GM21737 (cell line): Measurements from ENCODE around the gene KRT4.

ENCODE experiments used
- ATAC-seq: cut with Tn5 transposase; IDR thresholded peaks from one replicate; pipeline ENCODE4 v1.9.1; 2021; ENCODE audit warnings: mild to moderate bottlenecking, moderate library complexity; ENCODE audit not compliant: unreplicated experiment

The KRT4 gene

DNA sequence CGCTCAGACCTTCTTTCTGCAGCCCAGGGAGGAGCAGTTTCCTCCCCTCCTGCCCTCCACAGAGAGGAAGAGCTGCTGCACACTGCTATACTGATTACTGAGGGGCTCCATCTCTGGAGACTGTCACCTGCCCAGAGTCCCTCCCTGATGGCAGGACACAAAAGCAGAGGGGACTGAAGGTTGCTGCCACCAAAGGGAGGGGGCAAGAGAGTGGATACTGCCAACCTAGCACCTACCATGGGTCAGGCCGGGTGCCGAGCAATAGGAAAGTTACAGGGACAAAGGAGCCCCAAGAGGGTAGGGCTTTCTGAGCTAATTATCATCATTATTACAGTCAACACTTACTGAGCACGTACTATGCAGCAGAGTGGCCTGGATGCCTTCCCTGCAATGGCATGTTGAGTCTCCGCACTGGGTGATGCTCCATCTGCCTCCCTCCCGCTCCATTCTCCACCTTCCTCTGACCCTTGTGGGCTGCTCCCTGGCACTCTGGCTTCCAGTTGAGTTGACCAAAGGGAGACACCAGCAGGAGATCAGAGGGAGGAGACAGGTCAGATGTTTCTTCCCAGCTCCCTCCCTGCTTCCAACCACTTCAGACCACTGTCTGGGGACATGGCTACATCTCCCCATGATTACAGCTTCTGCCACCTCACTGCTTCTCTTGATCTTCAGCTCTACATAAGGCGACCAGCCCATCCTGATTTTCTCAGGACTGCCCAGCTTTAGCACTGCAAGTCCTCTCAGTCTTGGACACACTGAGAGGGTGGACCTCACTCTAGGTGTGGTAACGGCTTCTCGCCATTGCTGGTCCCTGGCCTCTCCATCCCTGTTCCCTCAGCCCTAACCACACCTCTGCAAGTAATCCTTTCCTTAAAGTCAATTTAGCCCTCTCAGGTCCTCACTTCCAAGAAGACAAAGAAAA, 22.8 kb upstream of the KRT4 start:
- ATAC-seq: no peak

DNA sequence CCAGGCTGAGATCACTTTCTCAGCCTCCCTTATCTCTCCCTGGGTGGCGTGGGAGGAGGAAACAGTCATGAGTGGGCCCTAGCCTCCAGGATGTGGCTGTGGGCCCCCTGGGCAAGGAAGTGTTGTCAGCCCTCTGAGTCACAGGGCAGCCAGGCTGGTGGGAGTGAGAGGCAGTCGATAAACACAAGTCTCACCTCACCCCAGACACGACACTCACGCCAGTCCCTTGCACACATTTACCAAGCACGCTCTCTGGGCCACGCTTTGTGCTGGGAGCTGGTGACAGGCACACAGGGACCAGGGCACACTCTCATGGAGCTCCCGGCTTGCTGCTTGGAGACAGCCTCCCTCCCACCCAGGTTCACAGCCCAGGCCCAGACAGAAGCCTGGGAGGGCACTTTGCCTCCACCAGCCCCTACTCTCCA, 22.1 kb upstream of the KRT4 start:
- ATAC-seq: no peak

DNA sequence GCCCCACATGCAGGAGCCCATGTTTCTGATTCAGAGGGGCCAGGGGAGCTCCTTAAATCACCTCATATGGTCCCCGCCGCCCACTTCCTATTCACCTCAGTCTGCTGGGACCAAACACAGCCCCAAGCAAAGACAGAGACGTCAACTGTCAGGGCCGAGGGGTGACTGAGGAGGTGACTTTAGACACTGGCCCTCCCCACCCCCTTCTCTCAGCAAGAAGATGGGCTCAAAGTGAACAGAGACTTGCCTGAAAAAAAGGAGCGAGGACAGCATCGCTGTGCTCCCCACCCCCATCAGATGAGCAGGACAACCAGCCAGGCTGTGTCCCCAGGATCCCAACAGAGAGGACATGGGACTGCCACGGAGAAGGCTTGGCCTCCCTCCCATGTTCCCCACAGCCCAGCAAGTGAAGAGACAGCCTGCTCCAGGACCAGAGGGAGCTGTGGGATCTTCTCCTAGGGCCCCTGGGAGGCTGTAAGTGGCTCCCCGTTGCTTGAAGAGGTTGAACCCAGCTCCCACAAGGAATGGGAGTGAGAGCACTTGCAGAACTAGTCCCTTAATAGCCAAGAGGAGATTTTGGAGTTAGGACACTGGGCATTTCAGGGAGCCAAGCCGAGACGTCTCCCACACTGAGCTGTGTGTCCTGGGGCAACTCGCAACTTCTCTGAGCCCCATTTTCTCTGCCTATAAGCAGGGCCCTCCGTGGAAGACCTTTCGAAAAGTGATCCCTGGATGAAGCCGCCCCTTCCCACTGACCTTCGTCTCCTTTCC, 21.5 kb upstream of the KRT4 start:
- no peak for ATAC-seq

DNA sequence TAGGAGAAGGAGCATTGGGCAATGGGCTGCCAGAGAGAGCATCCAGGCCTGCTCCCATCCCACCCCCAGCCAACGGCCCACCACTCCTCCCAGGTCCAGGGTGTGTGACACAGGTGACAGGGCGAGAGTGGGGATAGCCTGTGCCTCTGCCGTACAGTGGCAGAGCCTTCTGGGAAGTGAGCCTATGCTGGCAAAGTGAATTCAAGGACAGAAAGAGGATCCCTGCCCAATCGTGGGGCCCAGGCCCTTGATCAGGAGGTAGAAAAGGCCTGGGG, 20.7 kb upstream of the KRT4 start:
- no peak for ATAC-seq

DNA sequence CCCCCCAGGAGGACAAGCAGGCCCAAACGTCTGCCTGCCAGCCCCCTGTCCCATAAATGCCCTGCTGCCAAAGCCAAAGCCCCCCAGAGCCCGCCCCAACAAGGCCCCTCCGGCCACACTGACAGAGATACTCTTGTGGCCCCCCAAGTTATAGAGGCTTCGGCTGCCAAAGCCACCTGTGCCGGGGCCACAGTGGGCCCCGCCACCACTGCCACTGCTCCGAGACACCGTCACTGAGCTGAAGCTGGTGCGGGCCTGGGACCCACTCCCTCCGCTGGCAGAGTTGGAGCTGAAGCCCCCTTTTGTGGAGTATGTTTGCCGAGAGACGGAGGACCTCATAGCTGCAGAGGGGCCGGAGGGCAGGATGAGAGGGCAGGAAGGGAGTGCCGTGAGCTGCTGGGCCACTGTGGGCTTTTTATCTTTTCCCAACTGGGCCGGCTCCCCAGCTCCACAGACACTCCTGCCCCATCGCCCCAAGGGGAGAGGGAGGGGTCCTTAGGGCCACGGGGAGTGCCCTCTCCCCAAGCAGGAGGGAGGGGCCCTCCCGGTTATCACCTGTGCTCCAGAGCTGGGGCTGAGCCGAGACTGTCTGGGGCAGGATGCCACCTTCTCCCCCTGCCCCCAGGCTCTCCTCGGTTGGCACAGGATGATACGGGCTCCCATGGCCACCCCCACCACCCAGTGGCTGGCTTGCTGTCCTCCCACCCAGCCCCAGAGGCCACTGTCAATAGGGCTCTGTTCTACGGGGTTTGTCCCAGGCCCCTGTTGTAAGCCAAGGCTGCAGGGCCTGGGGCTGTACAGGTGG, 20.2 kb upstream of the KRT4 start, which contains the start of gene KRT79:
Gene KRT79 (minus strand): TSS at position 390 of the 805 bp plus-strand sequence. CDS start 51 bp downstream, at position 339.
- ATAC-seq: no peak

DNA sequence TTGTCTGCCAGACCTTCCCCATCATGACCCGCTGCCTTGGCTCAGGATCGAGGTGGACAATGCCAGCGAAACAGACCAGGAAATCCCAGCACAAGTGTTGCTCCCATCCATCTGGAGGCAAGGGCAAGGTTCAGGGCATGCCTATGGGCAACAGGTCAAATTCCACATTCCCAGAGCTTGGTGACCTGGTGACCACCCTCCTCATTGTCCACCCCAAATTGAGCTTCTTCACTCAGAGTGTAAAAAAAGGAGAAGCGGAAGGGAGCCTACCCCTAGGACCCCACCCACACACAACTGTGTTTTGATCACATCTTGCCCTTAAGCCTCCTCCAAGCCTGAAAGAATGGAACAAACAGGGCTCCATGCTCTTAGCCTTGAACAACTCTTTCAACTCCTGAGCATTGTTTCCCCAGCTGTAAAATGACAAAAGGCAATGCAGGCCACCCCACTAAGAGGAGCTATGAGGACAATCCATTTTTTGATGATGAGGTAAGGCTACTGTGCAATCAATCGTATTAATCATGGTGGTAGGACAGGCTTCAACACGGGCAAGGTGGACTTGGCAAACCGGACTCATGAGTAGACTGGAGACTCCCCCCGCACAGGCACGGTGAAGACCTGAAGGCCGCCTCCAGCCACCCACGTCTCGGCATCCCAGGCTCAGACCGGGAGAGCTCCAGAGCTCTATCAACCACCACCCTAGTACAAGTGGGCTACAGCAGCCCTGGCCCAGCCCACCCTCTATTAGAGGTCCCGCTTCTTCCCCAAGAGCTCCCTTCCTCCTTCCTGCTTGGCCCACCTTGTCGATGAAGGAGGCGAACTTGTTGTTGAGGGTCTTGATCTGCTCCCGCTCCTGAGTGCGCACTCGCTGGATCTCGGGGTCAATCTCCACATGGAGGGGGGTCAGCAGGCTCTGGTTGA, 19.3 kb upstream of the KRT4 start:
- ATAC-seq: no peak

DNA sequence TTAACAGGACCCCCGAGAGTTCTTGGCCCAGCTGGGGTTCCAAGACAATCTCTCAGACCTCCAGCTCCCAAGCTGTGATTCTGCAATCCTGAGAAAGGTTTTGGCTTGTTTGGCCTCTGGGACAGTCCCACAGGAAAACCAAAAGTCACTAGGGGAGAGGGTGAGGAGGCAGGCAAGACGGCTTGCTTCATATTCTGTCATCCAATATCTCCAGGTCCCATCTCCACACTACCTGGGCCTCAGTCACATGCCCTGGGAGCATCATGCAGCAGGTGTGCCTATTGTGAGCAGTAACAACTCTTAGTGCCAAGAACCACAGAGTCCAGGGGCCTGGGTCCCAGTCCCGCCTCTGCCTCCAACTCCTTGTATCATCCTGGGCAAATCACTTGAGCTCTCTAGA, 18.5 kb upstream of the KRT4 start:
- ATAC-seq: no peak

DNA sequence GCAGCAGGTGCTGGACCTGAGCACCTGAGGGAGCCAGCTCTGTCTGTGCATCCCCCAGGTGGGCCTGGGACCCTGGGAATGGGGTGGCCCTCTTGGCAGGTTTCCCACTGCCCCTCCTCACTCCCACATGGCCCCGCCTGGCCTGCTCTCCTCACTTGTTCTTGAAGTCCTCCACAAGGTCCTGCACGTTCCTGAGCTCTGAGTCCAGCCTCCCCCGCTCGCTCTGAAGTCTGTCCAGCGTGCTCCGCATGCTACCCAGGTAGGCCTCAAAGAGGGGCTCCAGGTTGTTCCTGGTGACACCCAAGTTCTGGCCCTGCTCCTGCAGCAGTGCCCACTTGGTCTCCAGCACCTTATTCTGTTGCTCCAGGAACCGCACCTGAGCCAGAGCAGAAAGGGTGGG, 17.3 kb upstream of the KRT4 start:
- no peak for ATAC-seq

DNA sequence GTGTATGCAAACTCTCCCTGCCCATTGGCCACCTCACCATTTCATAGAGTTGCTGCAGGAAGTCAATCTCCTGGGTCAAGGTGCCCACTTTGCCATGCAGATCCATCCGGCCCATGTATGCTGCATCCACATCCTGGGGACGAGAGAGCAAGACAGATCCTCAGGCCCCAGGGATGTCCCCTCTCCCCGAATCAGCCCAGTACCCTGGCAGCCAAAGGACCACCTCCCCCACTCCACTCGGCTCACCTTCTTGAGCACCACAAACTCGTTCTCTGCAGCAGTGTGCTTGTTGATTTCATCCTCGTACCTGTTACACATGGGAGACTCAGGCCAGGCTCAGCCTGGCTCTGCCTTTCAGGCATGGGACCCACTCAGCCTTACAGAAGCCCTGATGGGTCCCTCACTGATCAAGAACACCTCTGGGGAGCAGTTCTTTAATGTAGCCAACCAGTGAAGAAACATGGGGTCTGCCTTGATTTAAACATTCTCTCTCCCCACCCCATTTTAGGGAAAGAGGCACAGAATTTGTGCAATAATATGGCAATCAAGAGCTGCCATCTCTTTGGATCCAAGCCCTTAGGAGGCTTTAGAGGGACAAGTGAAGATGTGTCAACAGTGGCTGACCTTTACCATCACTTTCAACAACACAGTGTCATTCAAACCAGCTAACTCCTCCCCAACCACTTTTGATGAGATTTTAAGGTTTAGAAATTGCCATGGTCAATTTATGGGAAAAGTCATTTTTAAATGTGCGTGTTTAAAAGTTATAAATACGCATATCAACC, 16.3 kb upstream of the KRT4 start:
- no peak for ATAC-seq

DNA sequence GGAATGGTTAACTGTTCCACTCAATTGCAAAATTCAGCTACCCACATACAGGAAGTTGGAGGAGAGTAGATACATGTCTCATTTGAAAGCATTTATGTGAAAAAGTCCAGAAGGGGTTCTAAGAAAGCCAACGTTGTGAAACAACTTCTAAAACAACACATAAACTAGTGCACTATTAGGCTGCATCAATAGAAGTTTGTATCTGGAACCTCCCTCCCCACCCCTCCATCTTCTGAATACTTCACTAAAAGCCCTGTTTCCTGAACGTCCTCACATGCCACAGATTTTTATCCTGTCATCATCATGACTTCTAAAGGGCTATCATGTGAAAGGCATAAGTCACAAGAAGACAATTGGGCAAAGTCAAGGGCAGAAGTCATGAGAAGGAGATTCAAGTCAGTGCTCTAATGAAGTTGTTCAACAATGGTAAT, 14.7 kb upstream of the KRT4 start:
- no peak for ATAC-seq

DNA sequence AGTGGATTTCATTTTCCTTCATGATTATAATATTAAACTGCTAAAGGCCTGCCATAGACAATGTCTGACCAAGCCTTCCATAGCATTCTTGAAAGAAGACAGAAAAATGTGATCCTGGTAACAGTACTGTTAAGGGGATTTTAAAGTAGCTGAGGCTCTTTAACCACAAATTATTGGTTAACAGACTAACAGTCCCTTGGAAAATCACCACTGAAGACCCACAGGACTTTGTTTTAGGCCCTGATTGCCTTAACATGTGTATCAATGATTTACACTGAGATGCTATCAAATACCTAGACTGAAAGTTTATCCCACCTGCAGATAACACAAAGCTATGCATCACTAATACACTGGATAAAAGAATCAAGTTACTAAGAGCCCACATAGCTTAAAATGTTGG, 14.2 kb upstream of the KRT4 start:
- ATAC-seq: no peak

DNA sequence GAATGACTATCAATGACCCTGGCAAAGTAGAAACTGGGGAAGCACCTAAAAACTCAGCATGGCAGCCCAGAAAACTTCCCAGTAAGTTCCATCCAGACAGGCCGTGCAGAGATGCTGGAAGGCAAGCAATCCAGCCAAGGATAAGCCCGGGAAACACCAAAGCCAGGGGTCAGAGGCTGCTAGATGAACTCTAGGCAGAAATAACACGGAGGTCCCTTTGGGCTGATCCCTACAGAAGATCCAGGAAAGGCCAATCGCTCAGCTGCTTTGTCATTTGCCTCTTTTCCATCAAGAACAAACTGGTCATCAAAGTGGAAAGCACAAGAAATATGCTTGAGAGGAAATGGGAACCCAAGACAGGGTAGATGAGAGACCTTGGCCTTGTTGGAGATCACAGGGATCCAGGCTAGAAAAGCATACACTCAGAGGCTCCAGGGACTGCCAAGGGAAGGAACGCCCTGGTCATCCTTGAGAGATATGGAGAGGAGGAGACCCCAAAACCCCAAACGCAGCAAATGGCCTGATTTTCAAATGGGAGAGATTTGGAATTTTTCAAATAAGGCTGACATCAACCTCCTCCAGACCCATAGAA, 13.7 kb upstream of the KRT4 start:
- no peak for ATAC-seq

DNA sequence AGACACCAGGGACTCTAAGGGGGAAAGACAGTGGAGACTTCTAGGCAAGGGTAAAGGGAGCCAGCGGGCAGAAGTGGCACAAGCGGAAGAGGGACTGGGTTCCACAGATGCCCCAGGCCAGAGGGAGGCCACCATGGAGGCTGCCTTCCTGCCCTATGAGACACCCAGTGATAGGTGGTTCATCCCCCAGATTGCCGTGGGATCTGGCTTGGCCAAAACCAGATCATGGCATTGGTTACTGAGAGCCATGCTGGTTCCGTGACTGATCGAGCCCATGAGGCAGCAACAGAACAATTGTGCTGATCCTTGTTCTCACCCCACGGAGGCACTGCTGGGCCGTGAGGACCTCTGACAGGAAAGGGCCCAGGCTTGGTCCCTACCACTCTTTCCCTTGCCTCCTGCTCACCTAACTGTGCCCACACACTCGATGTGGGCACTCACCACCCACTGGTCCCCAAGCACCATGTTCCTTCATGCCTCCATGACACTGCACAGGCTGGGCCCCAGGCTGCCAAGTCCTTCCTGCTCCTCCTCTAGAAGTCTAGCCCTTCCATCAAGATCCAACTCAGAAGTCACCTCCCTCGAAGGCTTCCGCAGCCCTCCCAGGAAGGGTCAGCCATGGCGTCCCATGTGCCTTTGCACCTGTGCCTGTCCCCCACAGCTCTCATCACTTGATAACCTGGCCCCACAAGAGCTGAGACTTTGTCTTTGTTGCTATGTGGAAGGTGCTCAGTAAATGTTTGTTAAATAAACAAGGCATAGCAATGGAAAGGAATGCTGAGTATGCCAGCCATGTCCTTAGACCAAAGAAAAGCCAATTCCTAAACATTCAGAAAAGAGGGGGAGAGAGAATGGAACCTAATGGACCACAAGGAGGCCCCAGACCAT, 12.9 kb upstream of the KRT4 start:
- no peak for ATAC-seq

DNA sequence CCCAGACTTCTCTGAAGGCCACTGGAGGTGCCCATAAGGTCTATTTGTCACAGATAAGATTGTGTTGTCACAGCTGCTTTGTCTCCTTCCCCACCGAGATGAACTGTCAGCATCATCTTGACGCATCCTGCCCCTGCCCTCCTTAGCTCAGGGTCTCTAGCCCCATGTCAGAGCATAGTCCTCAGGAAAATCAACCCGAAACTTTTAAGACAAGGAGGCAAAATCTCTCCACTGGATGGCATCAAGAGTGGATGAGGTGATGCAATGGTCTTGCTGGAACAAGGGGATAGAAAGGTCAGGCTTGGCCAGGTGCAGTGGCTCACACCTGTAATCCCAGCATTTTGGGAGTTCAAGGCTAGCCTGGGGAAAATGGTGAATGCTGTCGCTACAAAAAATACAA, 12.0 kb upstream of the KRT4 start:
- no peak for ATAC-seq

DNA sequence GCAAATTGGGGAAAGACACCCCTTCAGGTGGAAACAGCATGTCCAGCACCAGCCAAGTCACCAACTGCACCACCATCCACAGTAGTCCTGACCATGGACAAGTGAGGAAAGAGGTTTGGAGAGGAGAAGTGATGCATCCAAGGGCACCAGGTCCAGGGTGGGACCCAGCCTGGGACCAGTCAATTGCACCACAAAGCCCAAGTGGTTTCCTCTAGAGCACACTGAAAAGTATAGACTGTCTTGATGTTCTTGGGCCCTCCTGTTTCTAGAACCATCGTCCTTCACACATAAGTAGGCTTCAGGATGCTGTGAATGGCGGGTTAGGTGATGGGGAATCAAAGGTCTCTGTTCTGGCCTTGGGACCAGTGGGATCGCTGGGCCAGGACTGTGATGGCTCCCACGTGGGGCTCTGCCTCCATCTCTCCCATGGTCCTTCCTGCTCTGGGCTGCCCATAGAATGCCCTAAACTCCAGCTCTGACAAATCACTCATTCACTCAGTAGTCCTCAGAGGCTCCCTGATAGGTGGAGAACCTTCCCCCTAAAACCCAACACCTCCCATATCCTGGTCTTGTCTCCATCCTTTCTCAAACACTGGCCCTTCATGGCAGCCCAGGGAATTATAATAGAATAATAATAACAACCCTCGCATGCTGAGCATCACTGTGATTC, 11.0 kb upstream of the KRT4 start:
- ATAC-seq: no peak

DNA sequence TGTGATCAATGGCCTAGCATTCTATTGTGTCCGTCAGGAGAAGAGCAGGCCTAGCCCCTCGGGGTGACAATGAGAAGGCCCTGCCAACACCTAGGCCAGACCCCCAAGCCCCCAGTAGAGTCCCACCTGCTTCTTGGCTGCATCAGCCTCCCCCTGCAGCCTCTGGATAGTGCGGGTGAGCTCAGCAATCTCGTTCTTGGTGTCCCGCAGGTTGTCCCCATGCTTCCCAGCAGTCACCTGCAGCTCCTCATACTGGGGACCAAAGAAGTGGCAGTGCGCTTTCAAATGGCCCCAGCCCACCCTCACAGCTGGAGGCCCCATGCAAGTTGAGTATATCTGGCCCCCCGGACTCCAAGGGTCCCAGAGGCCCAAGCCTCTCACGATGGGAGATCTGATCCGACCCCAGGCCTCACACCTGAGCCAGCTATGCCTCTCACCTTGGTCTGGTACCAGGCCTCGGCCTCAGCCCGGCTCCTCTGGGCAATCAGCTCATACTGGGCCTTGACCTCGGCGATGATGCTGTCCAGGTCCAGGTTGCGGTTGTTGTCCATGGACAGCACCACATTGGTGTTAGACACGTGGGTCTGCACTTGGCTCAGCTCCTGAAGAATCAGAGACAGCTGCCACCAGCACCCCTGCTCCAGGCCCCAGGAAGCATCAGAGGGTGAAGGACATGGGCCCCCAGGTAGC, 10.0 kb upstream of the KRT4 start:
- no peak for ATAC-seq
